Cardiac septum (tissue), 1 donor: ENCODE measurements around the gene SMOC2. TPM values are rescaled to one million over a fixed set of nuclear protein-coding genes. Genes with fewer than 3 reads are reported as not detected.
"Not testable (repeated sequence)": the region's sequence is repeated elsewhere in the genome, so short reads cannot be mapped to it uniquely, and the experiment has no call there.

Experiments
- DNase-seq: peaks from one replicate; pipeline ENCODE4 v3.0.0-alpha.2; 2020; ENCODE audit warnings: low spot score
- intact Hi-C: fragments of 100-400 bp; cut with DNase I; formaldehyde crosslinking; loops from one replicate; pipeline ENCODE4 v1.14.0; 2022
- total RNA-seq: library from RNA; stranded (reverse); fragmentation: NEBNext Ultra II Directional; extraction: Animal tissue kit (Norgen Biotek cat#: 25700); gene quantifications from one replicate; pipeline ENCODE4 v1.2.1, GENCODE V29; 2021
- donor health status: DM: no; HTN: no; CAD: no.

Gene SMOC2
- total RNA-seq, 1 donor from 2014 or later: 37.2 TPM

DNA sequence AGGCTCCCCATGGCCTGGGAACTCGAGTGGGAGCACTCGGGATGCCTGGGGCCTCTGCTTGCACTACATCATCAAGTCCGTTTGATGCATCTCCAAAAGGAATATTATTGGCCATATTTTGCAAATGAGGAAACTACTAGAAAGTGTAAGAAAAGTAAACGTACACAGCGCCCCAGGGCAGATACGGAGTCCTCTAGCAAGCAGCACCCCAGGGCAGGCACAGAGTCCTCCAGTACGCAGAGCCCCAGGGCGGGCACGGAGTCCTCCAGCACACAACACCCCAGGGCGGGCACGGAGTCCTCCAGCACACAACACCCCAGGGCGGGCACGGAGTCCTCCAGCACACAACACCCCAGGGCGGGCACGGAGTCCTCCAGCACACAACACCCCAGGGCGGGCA lies 264.3 kb downstream of the SMOC2 start:
- intact Hi-C loops: not testable (repeated sequence)
- peak; percentile 64 for DNase-seq

DNA sequence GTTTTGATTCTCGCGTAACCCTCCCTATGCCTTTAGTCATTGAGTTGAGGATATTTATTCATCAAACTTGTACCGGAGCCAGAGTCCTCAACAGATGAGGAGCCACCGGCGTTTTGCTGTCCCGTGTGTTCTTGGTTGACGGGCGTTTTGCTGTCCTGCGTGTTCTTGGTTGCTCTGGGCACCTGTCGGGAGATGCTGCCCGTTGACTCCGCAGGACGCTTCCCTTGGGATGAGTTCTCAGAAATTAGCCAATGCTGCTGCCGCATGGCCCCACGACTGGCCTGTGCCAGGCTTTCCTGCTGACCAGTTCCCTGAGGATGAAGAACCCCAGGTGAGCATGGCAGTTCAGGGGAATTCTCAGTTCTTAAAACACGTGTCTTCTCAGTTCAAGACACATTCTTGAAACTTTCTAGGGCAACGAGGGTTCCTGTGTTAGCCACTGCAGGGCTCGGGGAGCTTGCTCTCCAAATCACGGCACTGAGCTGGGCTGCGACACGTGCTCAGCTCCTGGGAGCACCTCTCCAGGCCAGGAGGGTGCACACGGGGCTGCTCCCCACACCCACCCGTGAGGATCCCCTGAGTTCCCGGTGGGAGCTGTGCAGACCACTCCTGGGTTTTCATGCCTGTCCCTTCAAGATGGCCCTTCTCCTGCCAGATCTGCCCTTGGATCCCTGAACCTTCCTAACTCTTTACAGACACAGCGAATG lies 265.6 kb downstream of the SMOC2 start:
- intact Hi-C loops: no loop called here
- DNase-seq: peak; percentile 43

DNA sequence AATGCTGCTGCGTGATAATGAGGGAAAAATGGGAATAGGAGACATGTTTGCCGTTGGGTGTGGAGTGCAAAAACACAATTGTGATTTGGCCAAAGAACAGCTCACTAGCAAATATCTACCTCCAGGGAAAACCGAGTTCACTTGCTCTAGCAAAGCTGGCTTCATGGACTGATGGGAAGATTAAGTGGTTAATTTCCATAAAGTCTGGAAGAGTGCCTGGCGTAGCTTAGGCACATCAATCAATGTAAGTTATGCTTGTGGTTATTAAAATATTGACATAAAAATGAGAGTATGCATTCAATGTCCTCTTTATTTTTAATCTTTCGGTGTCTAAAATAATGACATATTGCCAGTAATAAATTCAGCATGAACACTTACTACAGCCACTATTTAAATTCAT lies 267.5 kb downstream of the SMOC2 start:
- intact Hi-C loops: no loop called here

DNA sequence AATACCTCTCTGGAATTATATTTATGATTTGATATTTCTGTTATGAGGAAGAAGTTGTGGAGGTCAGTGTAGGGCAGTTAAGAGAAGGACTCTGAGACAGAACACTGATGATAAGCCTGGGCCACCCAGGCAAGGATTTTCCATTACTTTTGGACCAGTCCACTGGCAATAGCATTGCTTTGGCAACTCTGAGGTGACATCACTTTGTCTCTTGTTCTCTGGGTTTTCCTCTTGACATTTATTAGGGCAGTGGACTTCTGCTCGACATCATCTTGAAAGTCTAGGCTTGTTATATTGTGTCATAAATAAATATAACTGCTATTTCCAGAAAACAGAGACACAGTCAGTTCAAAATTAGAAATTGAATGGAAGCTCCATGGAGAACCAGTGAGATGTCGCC lies 268.0 kb downstream of the SMOC2 start:
- no peak for DNase-seq
- intact Hi-C loops: no loop called here

More for the DNA sequence above, 267.5 kb downstream of the SMOC2 start:
- DNase-seq: no peak

DNA sequence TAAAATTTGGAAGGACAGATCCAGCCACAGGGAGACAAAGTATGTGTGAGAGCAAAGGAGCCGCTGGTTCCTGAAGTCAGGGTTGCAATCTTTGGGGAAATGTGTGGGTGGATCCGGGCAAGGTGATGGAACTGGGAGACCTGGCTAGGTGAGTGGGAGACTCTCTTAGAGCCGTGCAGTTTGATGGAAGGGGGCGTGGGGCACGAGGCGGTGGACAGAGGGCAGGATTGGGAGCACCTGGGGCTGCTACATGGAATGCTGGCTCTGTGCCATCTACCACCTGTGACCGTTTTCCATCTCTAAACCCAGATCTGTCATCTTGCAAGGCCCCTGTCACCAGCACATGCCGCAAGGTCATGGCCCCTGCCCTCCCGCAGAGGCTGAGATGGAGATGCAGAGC lies 268.4 kb downstream of the SMOC2 start:
- intact Hi-C loops: no loop called here
- DNase-seq: peak; percentile 44

DNA sequence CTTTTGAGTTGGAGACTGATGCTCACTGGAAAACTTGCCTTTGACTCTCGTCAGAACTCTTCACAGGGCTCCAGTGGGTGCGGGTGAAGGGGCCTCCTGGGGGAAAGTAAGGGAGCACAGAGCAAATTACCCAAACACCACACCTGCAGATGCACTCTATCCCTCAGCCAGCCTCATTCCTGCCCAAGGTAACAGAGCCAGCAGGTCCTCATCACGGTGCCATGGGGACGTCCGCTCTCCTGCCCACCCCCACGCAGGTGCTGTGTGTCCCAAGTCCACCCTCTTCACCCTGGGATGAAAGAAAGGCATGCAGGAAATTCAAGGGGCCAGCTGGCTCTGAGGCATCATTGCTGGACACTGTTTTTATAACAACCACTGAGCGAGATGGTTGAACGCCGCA lies 269.0 kb downstream of the SMOC2 start:
- DNase-seq: peak; percentile 58
- intact Hi-C loops: no loop called here

DNA sequence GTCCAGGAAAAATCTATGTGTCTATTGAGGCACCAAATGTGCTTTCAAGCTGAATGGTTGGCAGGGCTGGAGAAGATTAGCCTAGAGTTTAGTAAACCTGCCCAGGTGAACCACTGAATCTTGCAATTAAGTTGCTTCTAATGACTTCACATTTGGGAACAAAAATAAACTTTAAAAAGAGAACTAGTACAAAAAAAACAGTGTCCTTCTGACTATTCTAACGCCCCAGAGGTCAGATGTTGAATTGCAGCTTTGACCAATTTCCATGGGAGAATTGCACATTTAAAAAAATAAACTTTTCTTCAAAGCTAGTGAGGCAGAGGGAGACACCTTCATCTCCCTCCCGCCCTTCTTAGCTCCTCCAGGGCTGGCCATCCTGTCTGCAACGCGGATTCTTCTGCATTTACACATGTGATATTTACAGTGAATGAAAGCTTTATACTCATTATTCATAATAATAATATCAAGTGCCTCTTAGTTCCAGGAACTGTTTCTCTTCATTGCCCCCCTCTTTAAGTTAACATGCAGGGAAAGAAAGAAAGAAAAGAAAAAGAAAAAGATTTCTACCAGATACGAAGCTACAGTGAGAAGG lies 270.2 kb downstream of the SMOC2 start:
- DNase-seq: no peak

DNA sequence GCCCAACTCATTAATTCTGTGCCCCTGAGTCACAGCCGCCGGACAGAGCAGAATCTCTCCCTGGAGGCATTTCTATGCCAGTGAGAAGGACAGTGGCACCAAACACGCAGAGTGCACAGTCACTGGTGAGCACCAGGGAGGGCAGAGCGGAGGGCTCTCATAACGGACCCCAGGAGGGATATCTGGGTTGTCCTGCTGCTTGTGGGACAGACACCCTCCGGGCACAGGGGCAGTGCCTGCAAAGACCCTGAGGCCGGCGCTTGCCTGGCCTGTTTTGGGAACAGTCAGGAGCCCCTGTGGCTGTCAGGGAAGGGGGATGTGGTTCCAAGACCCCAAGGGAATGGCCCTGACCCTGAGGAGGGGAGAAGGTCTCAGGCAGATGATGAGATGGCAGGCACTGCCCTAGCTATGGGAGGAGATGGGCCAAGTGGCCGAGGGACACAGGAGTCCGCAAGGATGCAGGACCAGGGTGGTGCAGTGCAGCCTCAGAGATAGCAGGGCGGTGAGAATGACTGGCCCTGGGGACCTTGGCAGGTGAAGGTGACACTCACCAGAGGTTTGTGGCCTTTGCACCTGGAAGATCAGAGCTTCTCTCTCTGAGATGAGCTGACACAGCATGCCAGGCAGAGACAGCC lies 270.8 kb downstream of the SMOC2 start:
- intact Hi-C loops: no loop called here
- no peak for DNase-seq

More for the DNA sequence above, 270.2 kb downstream of the SMOC2 start:
- intact Hi-C loops: no loop called here

DNA sequence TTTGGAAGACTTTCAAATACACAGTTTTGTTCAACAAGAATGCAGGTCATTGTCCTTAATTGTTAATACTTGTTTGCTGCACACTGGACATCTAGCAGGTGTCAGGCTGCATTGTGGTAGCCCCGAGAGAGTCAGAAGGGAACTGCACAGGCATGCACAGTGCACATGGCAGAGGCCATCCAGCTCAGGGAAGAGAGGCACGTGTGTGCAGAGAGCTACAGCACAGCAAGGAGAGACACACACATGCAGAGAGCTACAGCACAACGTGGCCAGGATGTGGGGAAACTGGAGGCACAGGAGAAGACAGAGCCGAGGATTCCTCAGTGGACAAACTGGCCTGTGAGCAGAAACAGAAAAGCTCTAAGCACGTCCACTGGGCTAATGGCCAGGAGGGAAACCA lies 272.0 kb downstream of the SMOC2 start:
- intact Hi-C loops: no loop called here
- DNase-seq: no peak

DNA sequence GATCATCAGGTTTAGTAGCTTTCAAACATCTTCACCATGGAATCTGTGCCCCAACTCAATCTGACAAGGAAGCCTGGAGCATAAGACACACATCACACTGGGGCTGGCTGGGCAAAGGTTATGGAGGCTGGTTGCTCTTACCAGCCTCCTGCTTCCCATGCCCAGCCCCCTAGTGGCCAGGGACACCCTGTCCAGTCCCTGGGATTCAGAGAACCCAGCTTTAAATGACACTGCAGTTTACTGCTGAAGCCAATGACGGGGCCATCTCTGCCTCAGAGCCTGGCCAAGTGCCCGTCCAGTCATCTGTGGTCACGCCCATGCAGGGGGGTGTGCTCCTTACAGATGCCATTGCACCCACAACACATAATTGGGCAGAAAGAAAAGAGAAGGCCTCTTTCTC lies 272.9 kb downstream of the SMOC2 start:
- DNase-seq: no peak
- intact Hi-C loops: no loop called here

DNA sequence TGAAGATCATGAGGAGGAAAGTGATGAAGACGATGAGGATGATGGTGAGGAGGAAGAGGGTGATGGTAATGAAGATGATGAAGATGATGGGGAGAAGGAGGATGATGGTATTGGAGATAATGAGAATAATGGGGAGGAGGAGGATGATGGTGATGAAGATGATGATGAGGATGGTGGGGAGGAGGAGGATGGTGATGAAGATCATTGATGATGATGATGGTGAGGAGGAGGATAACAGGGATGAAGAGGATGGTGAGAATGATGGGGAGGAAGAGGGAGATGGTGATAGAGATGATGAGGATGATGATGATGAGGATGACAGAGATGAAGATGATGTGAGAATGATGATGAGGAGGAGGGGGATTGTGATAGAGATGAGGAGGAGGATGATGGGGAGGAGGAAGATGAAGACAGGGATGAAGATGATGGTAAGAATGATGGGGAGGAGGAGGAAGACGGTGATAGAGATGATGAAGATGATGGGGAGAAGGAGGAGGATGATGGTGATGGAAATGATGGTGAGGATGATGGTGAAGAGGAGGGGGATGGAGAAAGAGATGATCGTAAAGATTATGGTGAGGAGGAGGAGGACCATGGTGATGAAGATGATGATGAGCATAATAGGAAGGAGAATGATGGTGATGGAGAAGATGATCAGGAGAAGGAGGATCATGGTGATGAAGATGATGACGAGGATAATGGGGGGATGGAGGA lies 273.7 kb downstream of the SMOC2 start:
- intact Hi-C loops: no loop called here
- DNase-seq: no peak

DNA sequence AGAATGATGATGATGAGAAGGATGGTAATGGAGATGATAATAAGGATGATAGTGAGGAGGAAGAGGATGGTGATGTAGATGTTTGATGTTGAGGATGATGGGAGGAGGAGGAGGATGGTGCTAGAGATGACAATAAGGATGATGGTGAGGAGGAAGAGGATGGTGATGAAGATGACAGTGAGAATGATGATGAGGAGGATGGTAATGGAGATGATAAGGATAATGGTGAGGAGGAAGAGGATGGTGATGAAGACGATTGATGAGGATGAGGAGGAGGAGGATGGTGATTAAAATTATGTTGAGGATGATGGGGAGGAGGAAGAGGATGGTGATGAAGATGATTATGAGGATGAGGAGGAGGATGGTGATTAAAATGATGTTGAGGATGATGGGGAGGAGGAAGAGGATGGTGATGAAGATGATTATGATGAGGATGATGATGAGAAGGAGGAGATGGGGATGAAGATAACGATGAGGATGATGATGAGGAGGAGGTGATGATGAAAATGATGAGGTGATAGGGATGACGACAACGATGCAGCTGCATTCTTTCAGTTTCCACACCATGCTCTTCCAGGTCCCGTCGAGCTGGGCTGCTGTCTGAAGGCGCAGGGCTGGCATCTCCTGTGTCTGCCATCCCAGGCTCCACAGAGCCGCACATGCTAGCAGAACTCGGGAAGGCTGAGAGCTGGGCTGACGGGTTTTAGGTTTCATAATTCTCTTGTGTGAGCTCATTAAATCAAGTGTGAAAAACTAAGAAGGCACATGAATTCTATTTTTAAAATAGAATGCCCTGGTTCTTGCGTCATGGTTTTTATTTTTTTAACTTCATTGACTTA lies 274.9 kb downstream of the SMOC2 start:
- intact Hi-C loops: no loop called here
- no peak for DNase-seq

DNA sequence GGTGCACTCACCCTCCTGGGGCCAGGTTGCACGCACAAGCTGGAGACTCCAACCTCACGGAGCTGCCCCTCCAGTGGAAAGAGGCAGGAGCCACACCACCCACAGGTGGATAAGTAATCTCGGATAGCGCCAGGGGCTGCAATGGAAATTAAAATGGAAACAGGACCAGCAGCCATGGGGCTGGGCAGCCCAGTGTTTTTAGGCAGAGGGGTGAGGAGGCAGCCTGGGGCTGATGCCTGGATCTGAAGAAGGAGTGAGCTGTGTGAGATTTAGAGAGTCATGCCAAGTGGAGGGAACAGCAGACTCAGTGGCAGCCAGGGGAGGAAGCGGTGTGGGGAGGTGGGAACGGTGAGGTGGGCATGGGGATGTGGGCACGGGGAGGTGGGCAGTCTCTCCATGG lies 275.6 kb downstream of the SMOC2 start:
- no peak for DNase-seq
- intact Hi-C loops: no loop called here

DNA sequence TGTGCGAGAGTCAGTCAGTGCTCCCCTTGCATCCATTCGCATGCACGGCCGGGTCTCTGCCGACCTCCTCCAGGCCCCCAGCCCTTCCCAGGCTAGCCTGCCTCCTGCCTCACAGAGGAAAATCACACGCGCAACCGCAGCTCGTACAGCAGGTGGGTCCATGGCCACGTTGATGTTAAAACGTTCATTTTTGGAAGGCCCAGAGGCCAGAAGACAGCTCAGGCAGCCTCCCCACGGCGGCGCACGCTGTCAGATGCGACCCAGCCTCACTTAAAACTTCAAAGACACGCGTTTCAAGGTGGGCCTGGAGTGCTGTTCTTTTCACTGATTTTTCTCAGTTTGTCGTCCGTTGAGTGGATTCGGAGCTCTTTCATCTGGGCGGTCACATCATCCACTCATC lies 276.5 kb downstream of the SMOC2 start:
- no peak for DNase-seq
- intact Hi-C loops: no loop called here

Other genes starting within 250 kb of the SMOC2 start
- 0.48 TPM for gene DACT2, start 121.4 kb upstream of the SMOC2 start, total RNA-seq